Sigmoid colon (tissue), 7 donors: ENCODE results near the gene ELMOD1. TPM values are rescaled to one million over a fixed set of nuclear protein-coding genes. Genes with fewer than 3 reads are reported as not detected.
A peak's percentile ranks its signal among the peaks of the same experiment; 100 is the strongest.

ENCODE experiments used
- DNase-seq: peaks from one replicate; pipeline ENCODE4 v3.0.0-alpha.2; 2019
- H3K27ac ChIP-seq, 4 donors: fragments of 200-600 bp; sonication (generic); one replicate each; pipeline ENCODE4 v1.5.1; 2016 to 2019; ENCODE audit warnings: mild to moderate bottlenecking in 1 of 4
- H3K27me3 ChIP-seq, 3 donors: fragments of 200-600 bp; sonication (generic); one replicate each; pipeline ENCODE4 v1.5.1; 2019; ENCODE audit warnings: mild to moderate bottlenecking in 1 of 3
- H3K36me3 ChIP-seq, 4 donors: fragments of 200-600 bp; sonication (generic); one replicate each; pipeline ENCODE4 v1.5.1; 2016 to 2019
- H3K4me1 ChIP-seq, 4 donors: fragments of 200-600 bp; sonication (generic); one replicate each; pipeline ENCODE4 v1.5.1; 2017 to 2019
- H3K4me3 ChIP-seq, 4 donors: fragments of 200-600 bp; sonication (generic); one replicate each; pipeline ENCODE4 v1.5.1; 2017 to 2019; ENCODE audit warnings: mild to moderate bottlenecking in 2 of 4, moderate library complexity in 1 of 4
- H3K9me3 ChIP-seq, 4 donors: fragments of 200-600 bp in 3 of 4; sonication (generic) in 3 of 4; one replicate each; pipeline versions ENCODE4 v1.5.1 to v1.6.1; 2013 to 2019
- CTCF ChIP-seq, 4 experiments: fragments of 450-650 bp in 3 of 4; fragments of 200-600 bp in 1 of 4; IDR thresholded peaks; one replicate each; pipeline ENCODE4 v1.5.1; 2016 to 2019; ENCODE audit warnings: antibody characterized with exemption in 4 of 4, mild to moderate bottlenecking in 3 of 4, moderate library complexity in 2 of 4
- EP300 ChIP-seq, 4 donors: sonication (generic); formaldehyde crosslinking; IDR thresholded peaks; one replicate each; pipeline ENCODE4 v1.6.1; 2017; ENCODE audit warnings: antibody characterized with exemption in 4 of 4
- POLR2A ChIP-seq, 2 donors: fragments of 450-650 bp; IDR thresholded peaks; one replicate each; pipeline ENCODE4 v1.6.1; 2016; ENCODE audit warnings: antibody characterized with exemption in 2 of 2, mild to moderate bottlenecking in 2 of 2, moderate library complexity in 2 of 2
- POLR2AphosphoS5 ChIP-seq, 4 donors: sonication (generic); formaldehyde crosslinking; IDR thresholded peaks; one replicate each; pipeline ENCODE4 v1.6.1; 2017; ENCODE audit warnings: antibody characterized with exemption in 4 of 4
- WGBS, 2 donors: extraction: QIAGEN DNeasy Blood & Tissue Kit; methylation state at CpG; one replicate each; pipeline ENCODE4 v1.1.7; 2013; 5-methylcytosine and 5-hydroxymethylcytosine counted together
- intact Hi-C: fragments of 100-400 bp; cut with DNase I; formaldehyde crosslinking; loops from one replicate; pipeline ENCODE4 v1.15.1; 2023
- polyA plus RNA-seq, 3 donors: library from polyadenylated mRNA; stranded (reverse); fragments of 200-250 nt; gene quantifications; one replicate each; pipeline ENCODE4 v1.2.3, GENCODE V29; 2013
- total RNA-seq, 4 donors: library from RNA; depleted of rRNA; stranded (reverse); fragments of >200 nt; gene quantifications; one replicate each; pipeline ENCODE4 v1.1.0, GENCODE V29; 2016
- donor health status: healthy with polysubstance abuse.
- donor health status: Bipolar disorder and iron deficiency.
- donor health status: healthy.

Gene ELMOD1
- total RNA-seq = 1 to 10 TPM in 1 of 4 donors, under 1 TPM in 3; 0.14 to 1.4 (median 0.52) TPM
- polyA plus RNA-seq = under 1 TPM in 1 of 3 donors, not detected in 2; 0.22 TPM

GRCh38 chr11:107590460-107591377 is at the start of gene ELMOD1:
Gene ELMOD1, plus strand, starts transcription at chr11:107591147. Its CDS starts 27,043 bp downstream, at chr11:107618190.
- peak; percentile 73 for DNase-seq
- H3K27me3 ChIP-seq = peaks cover 3 to 41% (median 19%) of the 10 kb centered on the region in 3 donors
- WGBS, 2 donors = 0 to 1% methylated on average over 74 of the region's 74 CpGs

GRCh38 chr11:107545101-107545514 is 45.8 kb upstream of the ELMOD1 start:
- no peak for DNase-seq
- Histone ChIP-seq H3K36me3 (peaks cover 0 to 6% (median 1%) of the 10 kb centered on the region in 4 donors), H3K27me3 (no peaks in the 10 kb centered on the region), H3K4me3 (no peak overlapping the region), H3K27ac (no peak overlapping the region), H3K9me3 (no peaks in the 10 kb centered on the region), H3K4me1 (no peaks in the 10 kb centered on the region)
- no peak for TF ChIP-seq CTCF (IDR thresholded peaks at IDR 0.05)
- no peak for TF ChIP-seq POLR2AphosphoS5 (IDR thresholded peaks at IDR 0.05)
- TF ChIP-seq POLR2A (IDR thresholded peaks at IDR 0.05) = no peak
- no peak for TF ChIP-seq EP300 (IDR thresholded peaks at IDR 0.05)
- intact Hi-C loops = no loop called here
- WGBS, 2 donors = 72 to 73% methylated on average over 1 of the region's 1 CpG

More at GRCh38 chr11:107590460-107591377, at the start of gene ELMOD1:
- no peak within 1 kb of the TSS for H3K27ac ChIP-seq
- peak within 1 kb of the TSS; percentile 37 to 66 (median 62) for H3K4me3 ChIP-seq
- no peaks in the 10 kb centered on the region for H3K9me3 ChIP-seq
- peaks cover 0 to 26% (median 23%) of the 10 kb centered on the region in 4 donors for H3K4me1 ChIP-seq
- H3K36me3 ChIP-seq = no peaks in the 10 kb centered on the region
- TF ChIP-seq EP300 (IDR thresholded peaks at IDR 0.05) = no peak
- no peak for TF ChIP-seq POLR2A (IDR thresholded peaks at IDR 0.05)
- TF ChIP-seq CTCF (IDR thresholded peaks at IDR 0.05) = no peak
- no peak for TF ChIP-seq POLR2AphosphoS5 (IDR thresholded peaks at IDR 0.05)
- intact Hi-C loops = no loop called here

- no peak for DNase-seq
- H3K27ac ChIP-seq = no peak overlapping the region
- H3K4me3 ChIP-seq = no peak overlapping the region
- no peak for TF ChIP-seq CTCF (IDR thresholded peaks at IDR 0.05)
- no peak for TF ChIP-seq POLR2A (IDR thresholded peaks at IDR 0.05)
- no peak for TF ChIP-seq EP300 (IDR thresholded peaks at IDR 0.05)
- no peak for TF ChIP-seq POLR2AphosphoS5 (IDR thresholded peaks at IDR 0.05)
- peaks cover 0 to 35% (median 8%) of the 10 kb centered on the region in 4 donors for H3K36me3 ChIP-seq
- WGBS, 2 donors = 95 to 96% methylated on average over 4 of the region's 4 CpGs
- no peaks in the 10 kb centered on the region for H3K9me3 ChIP-seq
- intact Hi-C loops = no loop called here
- H3K4me1 ChIP-seq = no peaks in the 10 kb centered on the region
- H3K27me3 ChIP-seq = no peaks in the 10 kb centered on the region
These were observed 43.0 kb upstream of the ELMOD1 start for GRCh38 chr11:107547961-107548360.

GRCh38 chr11:107549253-107549953 is 41.5 kb upstream of the ELMOD1 start:
- no peak for DNase-seq
- intact Hi-C loops = no loop called here
- TF ChIP-seq CTCF (IDR thresholded peaks at IDR 0.05) = peak; percentile 7 to 75 (median 49)
- TF ChIP-seq POLR2A (IDR thresholded peaks at IDR 0.05) = no peak
- Histone ChIP-seq H3K36me3 (peaks cover 0 to 47% (median 10%) of the 10 kb centered on the region in 4 donors), H3K9me3 (no peaks in the 10 kb centered on the region), H3K4me1 (no peaks in the 10 kb centered on the region), H3K27me3 (no peaks in the 10 kb centered on the region), H3K27ac (no peak overlapping the region), H3K4me3 (no peak overlapping the region)
- WGBS, 2 donors = 68 to 80% methylated on average over 6 of the region's 6 CpGs
